Prostate gland (tissue), 2 donors: ENCODE measurements around the gene EGLN3. TPM values are rescaled to one million over a fixed set of nuclear protein-coding genes. Genes with fewer than 3 reads are reported as not detected.
"Not testable (repeated sequence)": the region's sequence is repeated elsewhere in the genome, so short reads cannot be mapped to it uniquely, and the experiment has no call there.

Experiments
- DNase-seq: peaks from one replicate; pipeline ENCODE4 v3.0.0-alpha.2; 2019; ENCODE audit warnings: low spot score
- H3K27ac ChIP-seq, 2 donors: fragments of 200-600 bp; sonication (generic); 2 replicates each; pipeline ENCODE4 v1.5.1; 2017 to 2019
- H3K27me3 ChIP-seq: fragments of 200-600 bp; sonication (generic); replicated peaks from 2 replicates; pipeline ENCODE4 v1.5.1; 2019; ENCODE audit not compliant: insufficient read depth
- H3K36me3 ChIP-seq, 2 donors: fragments of 200-600 bp; sonication (generic); 1 replicate in 1 of 2; 2 replicates in 1 of 2; pipeline versions ENCODE4 v1.5.1 to v1.8.1; 2017 to 2019
- H3K4me1 ChIP-seq: fragments of 200-600 bp; sonication (generic); replicated peaks from 2 replicates; pipeline ENCODE4 v1.5.1; 2019
- H3K4me3 ChIP-seq, 2 donors: fragments of 200-600 bp; sonication (generic); 2 replicates each; pipeline ENCODE4 v1.5.1; 2017 to 2019
- H3K9me3 ChIP-seq: fragments of 200-600 bp; sonication (generic); 2 replicates; pipeline ENCODE4 v1.5.1; 2017
- POLR2A ChIP-seq: fragments of 450-650 bp; IDR thresholded peaks from one replicate; pipeline ENCODE4 v1.6.1; 2016; ENCODE audit warnings: antibody characterized with exemption, mild to moderate bottlenecking
- POLR2AphosphoS5 ChIP-seq: sonication (generic); formaldehyde crosslinking; IDR thresholded peaks from one replicate; pipeline ENCODE4 v1.6.1; 2017; ENCODE audit warnings: antibody characterized with exemption
- WGBS: methylation state at CpG from one replicate; pipeline ENCODE4 v1.1.5; 2018; 5-methylcytosine and 5-hydroxymethylcytosine counted together
- intact Hi-C: fragments of 100-400 bp; cut with DNase I; formaldehyde crosslinking; loops from one replicate; pipeline ENCODE4 v1.14.2; 2022
- total RNA-seq, 2 donors: library from RNA; depleted of rRNA; stranded (reverse); fragments of >200 nt; gene quantifications; one replicate each; pipeline ENCODE4 v1.1.0, GENCODE V29; 2016
- TF ChIP-seq, protein P1 (sequence below), 4 experiments: fragments of 200-600 bp in 2 of 4; fragments of 450-650 bp in 2 of 4; sonication (generic) in 2 of 4; IDR thresholded peaks; 1 replicate in 3 of 4; 2 replicates in 1 of 4; pipeline ENCODE4 v1.5.1; 2016 to 2019; ENCODE audit warnings: antibody characterized with exemption in 4 of 4, mild to moderate bottlenecking in 2 of 4, moderate library complexity in 2 of 4

EGLN3 gene
- total RNA-seq, 2 donors from 2014 or later, result 6.1 to 6.8 TPM

DNA sequence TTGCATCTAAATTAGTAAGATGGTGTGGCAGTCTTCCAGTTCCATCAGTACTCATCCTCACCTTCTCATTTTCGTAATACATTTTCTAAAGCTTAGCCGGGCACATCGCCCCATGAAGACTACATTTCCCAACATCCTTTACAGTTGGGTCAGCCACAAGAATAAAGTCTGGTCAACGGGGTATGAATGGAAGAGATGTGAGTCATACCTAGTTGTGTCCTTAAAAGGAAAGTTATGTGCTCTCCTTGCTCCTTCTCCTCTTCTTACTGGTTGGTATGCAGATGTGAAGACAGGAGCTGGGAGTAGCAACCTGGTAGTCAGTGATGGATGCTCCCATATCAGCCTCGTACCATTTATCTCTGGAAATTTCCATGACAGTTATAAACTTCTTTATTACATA, 35.9 kb upstream of the EGLN3 start:
- H3K4me3 ChIP-seq, result no peak overlapping the region
- TF ChIP-seq POLR2A (no peak), POLR2AphosphoS5 (no peak)
- TF ChIP-seq, protein P1, sequence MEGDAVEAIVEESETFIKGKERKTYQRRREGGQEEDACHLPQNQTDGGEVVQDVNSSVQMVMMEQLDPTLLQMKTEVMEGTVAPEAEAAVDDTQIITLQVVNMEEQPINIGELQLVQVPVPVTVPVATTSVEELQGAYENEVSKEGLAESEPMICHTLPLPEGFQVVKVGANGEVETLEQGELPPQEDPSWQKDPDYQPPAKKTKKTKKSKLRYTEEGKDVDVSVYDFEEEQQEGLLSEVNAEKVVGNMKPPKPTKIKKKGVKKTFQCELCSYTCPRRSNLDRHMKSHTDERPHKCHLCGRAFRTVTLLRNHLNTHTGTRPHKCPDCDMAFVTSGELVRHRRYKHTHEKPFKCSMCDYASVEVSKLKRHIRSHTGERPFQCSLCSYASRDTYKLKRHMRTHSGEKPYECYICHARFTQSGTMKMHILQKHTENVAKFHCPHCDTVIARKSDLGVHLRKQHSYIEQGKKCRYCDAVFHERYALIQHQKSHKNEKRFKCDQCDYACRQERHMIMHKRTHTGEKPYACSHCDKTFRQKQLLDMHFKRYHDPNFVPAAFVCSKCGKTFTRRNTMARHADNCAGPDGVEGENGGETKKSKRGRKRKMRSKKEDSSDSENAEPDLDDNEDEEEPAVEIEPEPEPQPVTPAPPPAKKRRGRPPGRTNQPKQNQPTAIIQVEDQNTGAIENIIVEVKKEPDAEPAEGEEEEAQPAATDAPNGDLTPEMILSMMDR (IDR thresholded peaks at IDR 0.05), result no peak
- no peak overlapping the region for H3K27ac ChIP-seq
- no peak for DNase-seq
- H3K4me1 ChIP-seq, result no peaks in the 10 kb centered on the region
- no peaks in the 10 kb centered on the region for H3K9me3 ChIP-seq
- 79% methylated on average over 5 of the region's 5 CpGs for WGBS
- intact Hi-C loops, result no loop called here
- no peaks in the 10 kb centered on the region for H3K36me3 ChIP-seq
- H3K27me3 ChIP-seq, result no peaks in the 10 kb centered on the region

DNA sequence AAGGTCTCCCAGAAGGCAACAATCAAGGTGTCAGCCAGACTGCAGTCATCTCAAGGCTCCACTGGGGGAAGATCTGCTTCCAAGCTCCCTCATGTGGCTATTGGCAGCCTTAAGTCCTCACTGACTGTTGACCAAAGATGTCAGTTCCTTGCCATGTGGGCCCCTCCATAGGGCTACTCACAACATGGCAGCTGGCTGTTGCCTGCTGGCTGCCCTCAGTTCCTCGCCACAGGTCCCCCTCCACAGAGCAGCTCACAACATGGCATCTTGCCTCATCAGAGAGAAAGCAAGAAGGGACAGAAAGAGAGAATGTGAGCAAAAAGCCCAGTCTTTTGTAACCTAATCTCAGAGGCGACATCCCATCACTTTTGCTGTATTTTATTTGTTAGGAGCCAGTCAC, 34.4 kb upstream of the EGLN3 start:
- intact Hi-C loops, result no loop called here
- TF ChIP-seq, protein P1 (IDR thresholded peaks at IDR 0.05), result no peak
- TF ChIP-seq POLR2A, result no peak
- no peak for TF ChIP-seq POLR2AphosphoS5
- no peaks in the 10 kb centered on the region for H3K36me3 ChIP-seq
- no peaks in the 10 kb centered on the region for H3K27me3 ChIP-seq
- no peak overlapping the region for H3K27ac ChIP-seq
- no peak for DNase-seq
- no peak overlapping the region for H3K4me3 ChIP-seq
- H3K4me1 ChIP-seq, result no peaks in the 10 kb centered on the region
- WGBS, result 100% methylated on average over 2 of the region's 2 CpGs
- H3K9me3 ChIP-seq, result no peaks in the 10 kb centered on the region

GRCh38 chr14:33979613-33980276, 28.9 kb upstream of the EGLN3 start:
- no peak overlapping the region for H3K27ac ChIP-seq
- no peaks in the 10 kb centered on the region for H3K27me3 ChIP-seq
- 56% methylated on average over 7 of the region's 7 CpGs for WGBS
- H3K36me3 ChIP-seq, result no peaks in the 10 kb centered on the region
- TF ChIP-seq, protein P1 (IDR thresholded peaks at IDR 0.05), result no peak
- TF ChIP-seq POLR2AphosphoS5, result no peak
- no peak for TF ChIP-seq POLR2A
- no peak overlapping the region for H3K4me3 ChIP-seq
- no peaks in the 10 kb centered on the region for H3K9me3 ChIP-seq
- intact Hi-C loops, result no loop called here
- H3K4me1 ChIP-seq, result no peaks in the 10 kb centered on the region
- no peak for DNase-seq

- Histone ChIP-seq H3K27me3 (no peaks in the 10 kb centered on the region), H3K36me3 (no peaks in the 10 kb centered on the region), H3K4me1 (no peaks in the 10 kb centered on the region), H3K9me3 (no peaks in the 10 kb centered on the region), H3K27ac (no peak overlapping the region), H3K4me3 (no peak overlapping the region)
- no peak for DNase-seq
- intact Hi-C loops, result no loop called here
- WGBS, result 88% methylated on average over 8 of the region's 8 CpGs
- TF ChIP-seq, protein P1 (IDR thresholded peaks at IDR 0.05), result no peak
- TF ChIP-seq POLR2A, result no peak
- TF ChIP-seq POLR2AphosphoS5, result no peak
These were observed 28.2 kb upstream of the EGLN3 start for GRCh38 chr14:33978892-33979612.

DNA sequence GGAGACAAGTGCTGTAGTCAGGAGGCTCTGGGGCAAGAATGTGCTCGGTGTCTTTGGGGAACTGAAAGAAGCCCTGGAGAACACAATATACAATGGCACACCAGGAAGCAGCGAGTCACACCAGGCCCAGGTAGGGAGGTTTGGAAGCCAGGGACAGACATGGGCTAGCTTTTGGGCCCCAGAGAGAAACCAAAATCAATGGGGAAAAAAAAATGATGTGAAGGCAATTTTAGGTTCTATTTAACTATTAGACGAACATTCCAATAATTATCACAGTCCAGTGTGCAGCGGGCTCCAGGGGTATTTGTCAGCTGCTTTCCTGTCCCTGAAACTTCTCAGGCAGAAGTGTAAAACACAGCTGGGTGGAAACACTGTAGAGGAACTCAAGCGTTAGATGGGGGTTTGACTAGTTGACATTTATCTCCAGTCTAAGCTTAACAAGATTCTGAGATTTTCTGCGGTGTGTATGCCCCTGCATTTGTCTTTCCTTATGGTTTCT, 21.8 kb upstream of the EGLN3 start:
- Histone ChIP-seq H3K36me3 (no peaks in the 10 kb centered on the region), H3K4me1 (no peaks in the 10 kb centered on the region), H3K27ac (no peak overlapping the region), H3K27me3 (no peaks in the 10 kb centered on the region), H3K4me3 (no peak overlapping the region), H3K9me3 (no peaks in the 10 kb centered on the region)
- DNase-seq, result no peak
- whole genome bisulfite sequencing, result 93% methylated on average over 6 of the region's 6 CpGs
- intact Hi-C loops, result no loop called here
- no peak for TF ChIP-seq POLR2AphosphoS5
- TF ChIP-seq POLR2A, result no peak
- TF ChIP-seq, protein P1 (IDR thresholded peaks at IDR 0.05), result no peak

DNA sequence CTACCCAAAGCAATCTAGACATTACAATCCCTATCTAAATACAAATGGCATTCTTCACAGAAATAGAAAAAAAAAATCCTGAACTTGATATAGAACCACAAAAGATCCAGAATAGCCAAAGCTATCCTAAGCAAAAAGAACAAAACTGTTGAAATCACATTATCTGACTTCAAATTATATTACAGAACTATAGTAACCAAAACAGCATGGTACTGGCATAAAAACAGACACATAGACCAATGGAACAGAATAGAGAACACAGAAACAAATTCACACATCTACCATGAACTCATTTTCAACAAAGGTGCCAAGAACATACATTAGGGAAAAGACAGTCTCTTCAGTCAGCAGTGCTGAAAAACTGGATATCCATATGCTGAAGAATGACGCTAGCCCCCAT, 19.0 kb upstream of the EGLN3 start:
- H3K9me3 ChIP-seq, H3K27ac ChIP-seq, H3K36me3 ChIP-seq, DNase-seq, H3K4me1 ChIP-seq, H3K4me3 ChIP-seq, H3K27me3 ChIP-seq, intact Hi-C loops: not testable (repeated sequence)
- 100% methylated on average over 1 of the region's 1 CpG for WGBS
